ENCODE measurements around the gene TXNDC17.
"Not testable (repeated sequence)": the region's sequence is repeated elsewhere in the genome, so short reads cannot be mapped to it uniquely, and the experiment has no call there.

The TXNDC17 gene

GRCh38 chr17:6684881-6685767 lies 44.3 kb downstream of the TXNDC17 start:
- DNase-seq: no peak

DNA sequence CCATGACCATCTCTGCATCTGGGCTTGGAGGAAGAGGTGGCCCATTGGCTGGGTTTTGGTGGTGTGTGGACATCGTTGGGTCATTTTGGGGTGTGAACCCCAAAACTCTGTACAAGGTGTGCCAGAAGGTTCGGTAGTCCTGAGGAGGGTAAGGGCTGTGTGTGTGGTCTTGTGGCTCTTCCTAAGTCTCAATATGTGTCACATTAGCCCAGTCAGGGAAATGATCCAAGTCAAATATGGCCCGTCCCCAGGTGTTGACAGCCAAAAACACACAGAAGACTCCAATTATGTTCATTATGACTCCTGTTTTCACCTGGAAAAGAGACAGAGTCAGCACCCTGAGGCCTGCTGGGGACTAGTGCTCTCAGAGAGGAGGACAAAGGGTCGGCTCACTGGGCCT lies 45.2 kb downstream of the TXNDC17 start:
- DNase-seq: no peak

- DNase-seq: no peak
Observed at GRCh38 chr17:6688944-6689343, 48.1 kb downstream of the TXNDC17 start.

DNA sequence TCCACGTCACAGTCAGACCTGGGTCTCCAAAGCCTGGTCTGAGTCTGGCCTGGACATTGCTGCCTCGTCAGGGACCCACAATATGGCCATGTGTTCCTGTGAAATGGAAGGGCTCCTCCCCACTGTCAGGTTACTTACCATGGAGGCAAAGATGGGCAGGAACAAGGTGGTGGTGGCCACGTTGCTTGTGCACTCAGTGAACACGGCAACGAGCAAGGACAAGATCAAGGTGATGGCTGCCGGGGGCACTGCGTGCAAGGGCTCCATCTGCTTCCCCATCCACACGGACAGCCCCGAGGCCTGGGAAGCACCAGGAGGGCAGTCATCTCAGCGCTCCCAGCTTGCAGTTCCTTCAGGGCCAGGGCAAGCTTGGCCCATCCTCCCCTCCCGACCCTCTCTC lies 49.8 kb downstream of the TXNDC17 start:
- no peak for DNase-seq

DNA sequence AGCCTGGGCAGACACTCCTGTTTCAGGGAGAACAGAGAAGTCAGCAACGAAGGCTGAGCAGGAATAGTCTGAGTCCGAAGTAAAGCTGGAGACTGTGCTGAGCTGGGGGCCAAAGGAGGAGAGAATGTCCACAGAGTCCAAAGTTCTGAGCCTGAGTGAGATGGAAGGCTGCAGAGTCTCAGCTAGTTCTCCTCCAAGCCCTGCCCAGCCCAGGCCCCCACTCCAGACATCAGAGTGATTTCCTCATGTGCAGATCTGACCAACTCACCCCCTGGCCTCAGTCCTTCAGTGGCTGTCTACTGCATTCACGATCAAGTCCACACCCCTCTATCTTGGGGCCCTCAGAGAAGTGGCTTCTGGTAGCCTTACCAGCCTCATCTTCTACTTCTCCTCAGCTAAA lies 50.7 kb downstream of the TXNDC17 start:
- no peak for DNase-seq

DNA sequence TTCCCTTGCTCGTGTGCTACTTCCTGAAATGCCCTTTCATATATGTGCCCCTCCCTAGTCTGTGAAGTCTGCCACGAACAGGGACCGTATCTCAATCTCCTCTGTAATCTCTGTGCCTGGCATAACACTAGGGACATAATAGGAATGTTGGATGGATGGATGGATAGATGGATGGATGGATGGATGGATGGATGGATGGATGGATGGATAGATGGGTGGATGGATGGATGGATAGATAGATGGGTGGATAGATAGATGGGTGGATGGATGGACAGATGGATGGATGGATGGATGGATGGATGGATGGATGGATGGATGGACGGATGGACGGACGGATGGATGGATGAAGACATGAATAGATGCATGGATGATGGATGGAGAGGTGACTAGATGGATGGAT lies 51.1 kb downstream of the TXNDC17 start:
- DNase-seq: not testable (repeated sequence)
